Measurements from ENCODE around the gene SIGLEC10.
"Not testable (repeated sequence)": the region's sequence is repeated elsewhere in the genome, so short reads cannot be mapped to it uniquely, and the experiment has no call there.

The SIGLEC10 gene

GRCh38 chr19:51440052-51440451 is 22.6 kb upstream of the SIGLEC10 start:
- DNase-seq (ENCODE audit: low spot score): no peak

- no peak for DNase-seq (ENCODE audit: low spot score)
Observed at GRCh38 chr19:51439021-51439465, 21.6 kb upstream of the SIGLEC10 start.

GRCh38 chr19:51434456-51434855 is 17.0 kb upstream of the SIGLEC10 start:
- DNase-seq (ENCODE audit: low spot score): no peak

GRCh38 chr19:51433043-51433442 is 15.6 kb upstream of the SIGLEC10 start:
- DNase-seq (ENCODE audit: low spot score): no peak

GRCh38 chr19:51431124-51431523 is 13.7 kb upstream of the SIGLEC10 start:
- no peak for DNase-seq (ENCODE audit: low spot score)

GRCh38 chr19:51430221-51430620 is 12.8 kb upstream of the SIGLEC10 start:
- no peak for DNase-seq (ENCODE audit: low spot score)

- DNase-seq (ENCODE audit: low spot score): no peak
Observed at GRCh38 chr19:51427201-51427600, 9.8 kb upstream of the SIGLEC10 start.

GRCh38 chr19:51422053-51422448 is 4.6 kb upstream of the SIGLEC10 start:
- DNase-seq (ENCODE audit: low spot score): peak; percentile 95

GRCh38 chr19:51421229-51422052 is 4.0 kb upstream of the SIGLEC10 start:
- no peak for DNase-seq (ENCODE audit: low spot score)

- not testable (repeated sequence) for DNase-seq (ENCODE audit: low spot score)
Observed at GRCh38 chr19:51420511-51420910, 3.1 kb upstream of the SIGLEC10 start.

GRCh38 chr19:51418707-51419106 is 1.3 kb upstream of the SIGLEC10 start:
- DNase-seq (ENCODE audit: low spot score): no peak

- no peak for DNase-seq (ENCODE audit: low spot score)
Observed at GRCh38 chr19:51417810-51418157, 342 bp upstream of the SIGLEC10 start.

GRCh38 chr19:51416422-51416821 is 1.0 kb downstream of the SIGLEC10 start:
- DNase-seq (ENCODE audit: low spot score): not testable (repeated sequence)

GRCh38 chr19:51415187-51415586 is 2.3 kb downstream of the SIGLEC10 start:
- no peak for DNase-seq (ENCODE audit: low spot score)

- no peak for DNase-seq (ENCODE audit: low spot score)
Observed at GRCh38 chr19:51410950-51411748, 6.3 kb downstream of the SIGLEC10 start.

- DNase-seq (ENCODE audit: low spot score): peak; percentile 40
Observed at GRCh38 chr19:51407511-51408131, 9.8 kb downstream of the SIGLEC10 start.

- no peak for DNase-seq (ENCODE audit: low spot score)
Observed at GRCh38 chr19:51402117-51402516, 15.3 kb downstream of the SIGLEC10 start.

GRCh38 chr19:51399936-51400335 is 17.5 kb downstream of the SIGLEC10 start:
- DNase-seq (ENCODE audit: low spot score): not testable (repeated sequence)

GRCh38 chr19:51399231-51399630 is 18.2 kb downstream of the SIGLEC10 start:
- no peak for DNase-seq (ENCODE audit: low spot score)

- peak; percentile 56 for DNase-seq (ENCODE audit: low spot score)
Observed at GRCh38 chr19:51398096-51398704, 19.2 kb downstream of the SIGLEC10 start.

GRCh38 chr19:51397453-51397852 is 20.0 kb downstream of the SIGLEC10 start:
- not testable (repeated sequence) for DNase-seq (ENCODE audit: low spot score)

GRCh38 chr19:51396175-51396574 is 21.3 kb downstream of the SIGLEC10 start:
- no peak for DNase-seq (ENCODE audit: low spot score)
